ENCODE results near the gene RFX4. TPM values are rescaled to one million over a fixed set of nuclear protein-coding genes. Genes with fewer than 3 reads are reported as not detected.

Gene RFX4
- total and polyA plus RNA-seq, 2 donors (not counting 3 experiments of a cell fraction or from before 2014, with no cell fraction given): not detected

DNA sequence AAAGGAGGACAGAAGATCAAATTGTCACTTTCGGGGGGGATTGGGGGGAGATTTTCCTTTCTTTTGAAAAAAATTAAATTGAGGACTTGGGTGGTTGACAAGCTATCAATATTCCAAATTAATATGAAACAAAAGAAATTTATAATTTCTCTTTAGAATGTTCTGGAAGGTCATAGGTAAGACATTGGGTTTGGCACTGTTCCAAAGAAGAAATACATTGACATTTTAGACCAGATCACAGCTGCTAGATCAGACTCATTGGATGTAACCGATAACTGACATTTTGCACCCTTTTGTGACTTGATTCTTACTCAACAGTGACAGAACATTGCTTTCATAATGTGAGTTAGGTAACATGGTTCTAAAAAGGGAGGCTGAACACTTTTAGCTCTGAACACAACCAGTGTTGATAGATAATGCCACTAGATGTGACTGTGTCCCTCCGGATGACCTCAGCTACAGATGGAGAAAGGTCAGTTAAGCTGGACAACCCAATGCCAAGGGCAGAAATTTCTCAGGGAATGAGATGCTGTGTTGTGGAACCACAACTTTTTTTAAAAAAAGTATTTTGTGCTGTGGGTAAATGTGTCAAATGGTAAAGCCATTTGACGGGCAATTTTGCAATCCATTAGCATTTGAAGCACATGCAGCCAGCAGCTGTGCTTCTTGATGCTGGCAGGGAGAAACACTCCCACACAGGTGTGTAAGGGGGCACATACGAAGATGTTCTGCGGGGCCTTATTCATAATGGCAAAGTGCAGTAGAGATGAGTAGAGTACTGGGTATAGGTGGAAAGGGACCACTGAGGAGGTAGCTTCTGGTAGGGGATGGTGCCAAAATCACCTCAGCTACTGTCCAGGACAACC lies 62.9 kb downstream of the RFX4 start:
- Histone ChIP-seq H2AFZ (ENCODE audit: low read depth, low read length) (no peak overlapping the region), H3K36me3 (ENCODE audit: control insufficient read depth in 2 of 2, extremely low read depth in 1 of 2, insufficient read depth in 2 of 2, low read length in 2 of 2) (no peaks in the 10 kb centered on the region), H4K20me1 (replicated peaks; ENCODE audit: control insufficient read depth, extremely low read depth, insufficient read depth, low read length) (no peaks in the 10 kb centered on the region), H3K9ac (replicated peaks; ENCODE audit: extremely low read depth, insufficient read depth, low read length) (no peak overlapping the region), H3K9me1 (replicated peaks; ENCODE audit: control insufficient read depth, extremely low read depth, insufficient read depth, low read length) (no peaks in the 10 kb centered on the region), H3K9me3 (replicated peaks; ENCODE audit: control insufficient read depth, insufficient read depth, low read length) (no peaks in the 10 kb centered on the region), H3K4me1 (ENCODE audit: control insufficient read depth, extremely low read depth, insufficient read depth, low read length) (no peaks in the 10 kb centered on the region), H3K79me2 (ENCODE audit: control insufficient read depth, insufficient read depth, low read length) (no peaks in the 10 kb centered on the region), H3K27ac (ENCODE audit: insufficient read depth, low read depth, low read length) (no peak overlapping the region), H3K27me3 (ENCODE audit: control insufficient read depth in 2 of 2, insufficient read depth in 2 of 2, low read length in 2 of 2) (no peaks in the 10 kb centered on the region), H3K4me2 (ENCODE audit: insufficient read depth, low read length) (no peak overlapping the region), H3K4me3 (replicated peaks in 1 of 3; ENCODE audit: insufficient read depth in 1 of 3, low read depth in 1 of 3, low read length in 3 of 3) (no peak overlapping the region)
- FAIRE-seq: no peak
- dilution Hi-C loops (cut with MboI; ENCODE audit: extremely low pct_ligation_motif_present, low sequenced_read_pairs): no loop called here
- intact Hi-C loops (cut with micrococcal nuclease): no loop called here
- no peak for DNase-seq (ENCODE audit: low read depth, low spot score)
- BruUV-seq (replicated peaks): no TSS peak
- ChIA-PET POLR2A (interaction anchor here (0.7 kb wide), 1 partner anchor 128 kb away, joined by 4 read pairs; no protein-coding TSS in a partner anchor), CTCF (interaction anchor here (1.2 to 1.4 kb wide), 3 partner anchors 11 to 196 kb away, joined by 3 to 4 read pairs (median 3); no protein-coding TSS in a partner anchor)
- TF ChIP-seq CTCF (IDR thresholded peaks at IDR 0.05; ENCODE audit: extremely low read depth in 1 of 2, insufficient read depth in 1 of 2, low read depth in 1 of 2, low read length in 2 of 2) (no peak), MAX (IDR thresholded peaks at IDR 0.05; ENCODE audit: insufficient read depth, insufficient read length) (no peak), GATA2 (IDR thresholded peaks at IDR 0.05; ENCODE audit: insufficient read depth, insufficient read length, low read depth, low read length) (no peak), POLR2AphosphoS5 (IDR thresholded peaks at IDR 0.05; ENCODE audit: insufficient read depth, low read depth, low read length) (no peak), JUN (IDR thresholded peaks at IDR 0.05; ENCODE audit: borderline replicate concordance, insufficient read depth, insufficient read length, low read depth) (no peak), FOS (IDR thresholded peaks at IDR 0.05; ENCODE audit: borderline replicate concordance, insufficient read depth, low read length) (no peak), MYC (IDR thresholded peaks at IDR 0.05; ENCODE audit: low read depth, low read length) (no peak), POLR2A (IDR thresholded peaks at IDR 0.05; ENCODE audit: low read depth, low read length) (no peak), EZH2 (IDR thresholded peaks at IDR 0.05; ENCODE audit: borderline replicate concordance, low read depth, low read length, severe bottlenecking) (no peak)

All from endothelial cell of umbilical vein (primary cell).